CD4-positive, alpha-beta T cell (primary cell): ENCODE data around the gene PAX6. TPM values are rescaled to one million over a fixed set of nuclear protein-coding genes. Genes with fewer than 3 reads are reported as not detected.

Source experiments
- ATAC-seq: fragments of 200-7000 bp; cut with Tn5 transposase; one replicate; pipeline ENCODE4 v1.10.0; 2022; ENCODE audit warnings: mild to moderate bottlenecking; ENCODE audit not compliant: poor library complexity
- CTCF ChIA-PET: fragments of 350-600 bp; sonication (Branson Sonifier 250); formaldehyde crosslinking; loops from one replicate; lab custom pipeline; 2021; ENCODE audit warnings: antibody characterized with exemption, inconsistent platforms; lab: Charles Lee
- POLR2A ChIA-PET: fragments of 350-600 bp; sonication (Branson Sonifier 250); formaldehyde crosslinking; loops from one replicate; lab custom pipeline; 2021; ENCODE audit warnings: antibody characterized with exemption, inconsistent platforms; lab: Charles Lee
- DNase-seq, 14 experiments: peaks; one replicate each; pipeline ENCODE4 v3.0.0-alpha.2; 2013 to 2020; ENCODE audit warnings: mixed read lengths in 2 of 14
- H3K27ac ChIP-seq, 2 donors: one replicate each; pipeline versions ENCODE4 v1.5.1 to v1.7.0; 2013; ENCODE audit warnings: low read length in 2 of 2, low read depth in 1 of 2, mild to moderate bottlenecking in 1 of 2
- H3K27me3 ChIP-seq, 2 experiments: 1 replicate in 1 of 2; 2 replicates in 1 of 2; pipeline versions ENCODE4 v1.6.1 to v1.7.0; 2013; ENCODE audit warnings: low read length in 2 of 2, control low read depth in 1 of 2, mild to moderate bottlenecking in 1 of 2, moderate library complexity in 1 of 2; ENCODE audit not compliant: insufficient read depth in 2 of 2, control insufficient read depth in 1 of 2
- H3K36me3 ChIP-seq: one replicate; pipeline ENCODE4 v1.6.1; 2013; ENCODE audit warnings: low read length, control low read depth; ENCODE audit not compliant: insufficient read depth
- H3K4me1 ChIP-seq: one replicate; pipeline ENCODE4 v1.6.1; 2013; ENCODE audit warnings: low read length, control low read depth; ENCODE audit not compliant: insufficient read depth
- H3K4me3 ChIP-seq: one replicate; pipeline ENCODE4 v1.5.1; 2013; ENCODE audit warnings: mild to moderate bottlenecking, low read length, moderate library complexity
- H3K9me3 ChIP-seq, 2 experiments: 1 replicate in 1 of 2; 2 replicates in 1 of 2; pipeline versions ENCODE4 v1.6.1 to v1.7.0; 2013; ENCODE audit warnings: low read length in 2 of 2, mild to moderate bottlenecking in 2 of 2, control low read depth in 1 of 2, moderate library complexity in 1 of 2; ENCODE audit not compliant: control insufficient read depth in 1 of 2, insufficient read depth in 1 of 2
- H3K27ac Mint-ChIP-seq: one replicate; pipeline ENCODE4 v1.8.0; 2020; ENCODE audit warnings: mixed read lengths
- H3K27me3 Mint-ChIP-seq: one replicate; pipeline ENCODE4 v1.8.0; 2021; ENCODE audit warnings: mixed read lengths
- H3K36me3 Mint-ChIP-seq: one replicate; pipeline ENCODE4 v1.8.0; 2021; ENCODE audit warnings: low read depth, mixed read lengths
- H3K4me1 Mint-ChIP-seq: one replicate; pipeline ENCODE4 v1.8.0; 2021; ENCODE audit warnings: low read depth, mixed read lengths
- H3K4me3 Mint-ChIP-seq: one replicate; pipeline ENCODE4 v1.8.0; 2020; ENCODE audit warnings: mild to moderate bottlenecking, mixed read lengths
- H3K9me3 Mint-ChIP-seq: one replicate; pipeline ENCODE4 v1.8.0; 2020; ENCODE audit warnings: mixed read lengths
- CTCF ChIP-seq: fragments of 200-600 bp; IDR thresholded peaks from one replicate; pipeline ENCODE4 v1.8.0; 2022; ENCODE audit warnings: antibody characterized with exemption, mild to moderate bottlenecking
- intact Hi-C, 2 experiments: fragments of 100-400 bp; cut with DNase I in 1 of 2; cut with micrococcal nuclease in 1 of 2; formaldehyde crosslinking; loops; one replicate each; pipeline versions ENCODE4 v1.15.1 to v1.9.0; 2023 to 2025; cut with DNase I, micrococcal nuclease
- polyA plus RNA-seq, 2 donors: library from polyadenylated mRNA; unstranded; fragments of 120-200 nt; gene quantifications; one replicate each; pipeline ENCODE4 v1.2.1, GENCODE V29; 2013
- total RNA-seq, 174 experiments: library from RNA in 2 of 174; stranded (reverse) in 2 of 174; gene quantifications; one replicate each; pipeline ENCODE4 v1.2.3 and lab custom pipeline; 2021 to 2026

The PAX6 gene
- total RNA-seq, result not detected
- 0.03 TPM for polyA plus RNA-seq (2013, experiment 1 of 2)
- 0.03 TPM for polyA plus RNA-seq (2013, experiment 2 of 2)
- 0 to 0.30 (median 0) reads per million in 172 experiments for total RNA-seq (lab: John Stamatoyannopoulos, UW)

- Mint-ChIP-seq H3K27ac (peak within 1 kb of the TSS; percentile 28), H3K4me3 (peak within 1 kb of the TSS; percentile 90), H3K36me3 (no peaks in the 10 kb centered on the region), H3K9me3 (peaks cover 2% of the 10 kb centered on the region), H3K27me3 (peaks cover 85% of the 10 kb centered on the region), H3K4me1 (peaks cover 68% of the 10 kb centered on the region)
- ChIA-PET CTCF (no interaction called here), POLR2A (no interaction called here)
- no peak for TF ChIP-seq CTCF
- intact Hi-C loops, result no loop called here
- ATAC-seq, result peak; percentile 62
- Histone ChIP-seq H3K4me3 (peak within 1 kb of the TSS; percentile 33), H3K36me3 (no peaks in the 10 kb centered on the region), H3K27ac (no peak within 1 kb of the TSS), H3K9me3 (peaks cover 0 to 45% of the 10 kb centered on the region in 2 experiments), H3K27me3 (peaks cover 86 to 96% of the 10 kb centered on the region in 2 experiments), H3K4me1 (peaks cover 75% of the 10 kb centered on the region)
- peak in 5 of 14 experiments; percentile 29 to 70 (median 39) for DNase-seq
Observed at GRCh38 chr11:31810779-31811647, at the start of gene PAX6. TSS of gene PAX6 (minus strand) at chr11:31811322. CDS start at chr11:31806411, 4,911 bp downstream.

GRCh38 chr11:31860391-31860790, 49.3 kb upstream of the PAX6 start:
- peaks cover 4 to 5% of the 10 kb centered on the region in 2 experiments for H3K27me3 ChIP-seq
- no peaks in the 10 kb centered on the region for H3K9me3 Mint-ChIP-seq
- no peaks in the 10 kb centered on the region for H3K4me1 ChIP-seq
- no peak overlapping the region for H3K27ac Mint-ChIP-seq
- H3K4me3 Mint-ChIP-seq, result no peak overlapping the region
- no peaks in the 10 kb centered on the region for H3K36me3 Mint-ChIP-seq
- no peak overlapping the region for H3K4me3 ChIP-seq
- DNase-seq (no peak), ATAC-seq (no peak)
- no peaks in the 10 kb centered on the region for H3K9me3 ChIP-seq
- no peaks in the 10 kb centered on the region for H3K4me1 Mint-ChIP-seq
- CTCF ChIA-PET, result no interaction called here
- peaks cover 70% of the 10 kb centered on the region for H3K27me3 Mint-ChIP-seq
- POLR2A ChIA-PET, result no interaction called here
- no peak for TF ChIP-seq CTCF
- H3K36me3 ChIP-seq, result no peaks in the 10 kb centered on the region
- no peak overlapping the region for H3K27ac ChIP-seq
- intact Hi-C loops, result no loop called here

- ChIA-PET CTCF (no interaction called here), POLR2A (no interaction called here)
- DNase-seq, result no peak
- H3K36me3 ChIP-seq, result no peaks in the 10 kb centered on the region
- intact Hi-C loops, result no loop called here
- no peak overlapping the region for H3K27ac Mint-ChIP-seq
- H3K9me3 ChIP-seq, result no peaks in the 10 kb centered on the region
- no peak overlapping the region for H3K4me3 ChIP-seq
- peaks cover 0 to 5% of the 10 kb centered on the region in 2 experiments for H3K27me3 ChIP-seq
- no peak overlapping the region for H3K27ac ChIP-seq
- no peak for TF ChIP-seq CTCF
- no peaks in the 10 kb centered on the region for H3K4me1 ChIP-seq
- H3K27me3 Mint-ChIP-seq, result peaks cover 59% of the 10 kb centered on the region
- no peaks in the 10 kb centered on the region for H3K36me3 Mint-ChIP-seq
- no peak overlapping the region for H3K4me3 Mint-ChIP-seq
- ATAC-seq, result no peak
- H3K4me1 Mint-ChIP-seq, result no peaks in the 10 kb centered on the region
- H3K9me3 Mint-ChIP-seq, result no peaks in the 10 kb centered on the region
Observed at GRCh38 chr11:31856248-31856647, 45.1 kb upstream of the PAX6 start.
